GM19035 (cell line): Measurements from ENCODE around the gene CD47.

Experiments
- ATAC-seq: cut with Tn5 transposase; IDR thresholded peaks from one replicate; pipeline ENCODE4 v1.9.1; 2021; ENCODE audit not compliant: unreplicated experiment

CD47 gene

GRCh38 chr3:108017587-108017986, 73.2 kb downstream of the CD47 start:
- no peak for ATAC-seq

GRCh38 chr3:108014943-108015342, 75.9 kb downstream of the CD47 start:
- ATAC-seq, result no peak

- no peak for ATAC-seq
These were observed 77.4 kb downstream of the CD47 start for GRCh38 chr3:108013141-108014055.

- ATAC-seq, result no peak
These were observed 78.5 kb downstream of the CD47 start for GRCh38 chr3:108012304-108012703.

GRCh38 chr3:108011616-108012015, 79.2 kb downstream of the CD47 start:
- ATAC-seq, result no peak

GRCh38 chr3:108008931-108009639, 81.7 kb downstream of the CD47 start:
- ATAC-seq, result no peak

- ATAC-seq, result no peak
These were observed 82.7 kb downstream of the CD47 start for GRCh38 chr3:108008106-108008505.

GRCh38 chr3:108006881-108007331, 83.9 kb downstream of the CD47 start:
- no peak for ATAC-seq

GRCh38 chr3:108006077-108006771, 84.6 kb downstream of the CD47 start:
- ATAC-seq, result no peak

- no peak for ATAC-seq
These were observed 86.2 kb downstream of the CD47 start for GRCh38 chr3:108004647-108005046.

GRCh38 chr3:108001457-108001856, 89.4 kb downstream of the CD47 start:
- ATAC-seq, result no peak

GRCh38 chr3:107999215-107999775, 91.5 kb downstream of the CD47 start:
- no peak for ATAC-seq

GRCh38 chr3:107997671-107998070, 93.2 kb downstream of the CD47 start:
- ATAC-seq, result no peak

- no peak for ATAC-seq
These were observed 95.0 kb downstream of the CD47 start for GRCh38 chr3:107995823-107996222.

GRCh38 chr3:107994956-107995715, 95.7 kb downstream of the CD47 start:
- no peak for ATAC-seq

- no peak for ATAC-seq
These were observed 96.7 kb downstream of the CD47 start for GRCh38 chr3:107994181-107994580.

- ATAC-seq, result no peak
These were observed 97.1 kb downstream of the CD47 start for GRCh38 chr3:107993771-107994170.
